ENCODE data around the gene HOXB3.

The HOXB3 gene

GRCh38 chr17:48553826-48554225 lies 36.2 kb downstream of the HOXB3 start:
- DNase-seq = no peak

GRCh38 chr17:48553190-48553547 lies 36.9 kb downstream of the HOXB3 start:
- no peak for DNase-seq

GRCh38 chr17:48552466-48553189 lies 37.4 kb downstream of the HOXB3 start:
- no peak for DNase-seq

- DNase-seq = no peak
These were observed 38.2 kb downstream of the HOXB3 start for GRCh38 chr17:48551596-48552465.

GRCh38 chr17:48551214-48551555 lies 38.9 kb downstream of the HOXB3 start:
- no peak for DNase-seq

- DNase-seq = no peak
These were observed 39.4 kb downstream of the HOXB3 start for GRCh38 chr17:48550502-48551213.

GRCh38 chr17:48549914-48550501 lies 40.0 kb downstream of the HOXB3 start:
- DNase-seq = no peak

GRCh38 chr17:48549281-48549630 lies 40.8 kb downstream of the HOXB3 start:
- no peak for DNase-seq

GRCh38 chr17:48548523-48549280 lies 41.3 kb downstream of the HOXB3 start:
- DNase-seq = no peak

GRCh38 chr17:48547808-48548522 lies 42.1 kb downstream of the HOXB3 start:
- peak; percentile 83 for DNase-seq

GRCh38 chr17:48546924-48547807 lies 42.9 kb downstream of the HOXB3 start:
- peak; percentile 96 for DNase-seq

- peak; percentile 32 for DNase-seq
These were observed 43.7 kb downstream of the HOXB3 start for GRCh38 chr17:48546137-48546923.

GRCh38 chr17:48545539-48545938 lies 44.5 kb downstream of the HOXB3 start:
- DNase-seq = no peak

GRCh38 chr17:48545022-48545375 lies 45.0 kb downstream of the HOXB3 start, which contains the start of gene HOXB2:
Gene HOXB2 (minus strand): TSS chr17:48545109. CDS start chr17:48544911, 198 bp downstream.
- DNase-seq = peak; percentile 75

- DNase-seq = peak; percentile 86
These were observed 45.6 kb downstream of the HOXB3 start for GRCh38 chr17:48544349-48545021.

GRCh38 chr17:48543854-48544348 lies 46.1 kb downstream of the HOXB3 start:
- no peak for DNase-seq

GRCh38 chr17:48543107-48543853 lies 46.8 kb downstream of the HOXB3 start:
- peak; percentile 74 for DNase-seq

- DNase-seq = no peak
These were observed 47.3 kb downstream of the HOXB3 start for GRCh38 chr17:48542698-48543106.
